Endodermal cell (in vitro differentiated cells): ENCODE measurements around the gene SIM2. TPM values are rescaled to one million over a fixed set of nuclear protein-coding genes. Genes with fewer than 3 reads are reported as not detected.

Experiments used
- DNase-seq: peaks from one replicate; pipeline ENCODE4 v3.0.0-alpha.2; 2017
- H3K27ac ChIP-seq: 2 replicates; pipeline ENCODE4 v1.5.1; 2013; ENCODE audit warnings: mild to moderate bottlenecking, low read depth, low read length, moderate library complexity
- H3K27me3 ChIP-seq: 2 replicates; pipeline ENCODE4 v1.6.1; 2013; ENCODE audit warnings: mild to moderate bottlenecking, low read length, moderate library complexity; ENCODE audit not compliant: insufficient read depth, control insufficient read depth, poor library complexity, severe bottlenecking
- H3K36me3 ChIP-seq: 2 replicates; pipeline ENCODE4 v1.7.0; 2013; ENCODE audit warnings: mild to moderate bottlenecking, low read length, moderate library complexity; ENCODE audit not compliant: control insufficient read depth, insufficient read depth
- H3K4me1 ChIP-seq: one replicate; pipeline ENCODE4 v1.7.0; 2013; ENCODE audit warnings: low read length; ENCODE audit not compliant: control insufficient read depth, insufficient read depth
- H3K4me3 ChIP-seq: 2 replicates; pipeline ENCODE4 v1.5.1; 2013; ENCODE audit warnings: mild to moderate bottlenecking, low read length, moderate library complexity
- H3K9ac ChIP-seq: 2 replicates; pipeline ENCODE4 v1.6.1; 2013; ENCODE audit warnings: mild to moderate bottlenecking, low read length, moderate library complexity; ENCODE audit not compliant: poor library complexity, severe bottlenecking; ENCODE audit errors: extremely low read depth
- H3K9me3 ChIP-seq: 2 replicates; pipeline ENCODE4 v1.6.1; 2013; ENCODE audit warnings: mild to moderate bottlenecking, low read length, moderate library complexity; ENCODE audit not compliant: control insufficient read depth
- H3K27ac Mint-ChIP-seq: 2 replicates; pipeline ENCODE4 v1.8.0; 2020; ENCODE audit warnings: mixed read lengths
- H3K27me3 Mint-ChIP-seq: 2 replicates; pipeline ENCODE4 v1.8.0; 2021; ENCODE audit warnings: mild to moderate bottlenecking, mixed read lengths; ENCODE audit not compliant: insufficient read depth
- H3K36me3 Mint-ChIP-seq: 2 replicates; pipeline ENCODE4 v1.8.0; 2020; ENCODE audit warnings: low read depth, mixed read lengths
- H3K4me1 Mint-ChIP-seq: 2 replicates; pipeline ENCODE4 v1.8.0; 2020; ENCODE audit warnings: mixed read lengths
- H3K4me3 Mint-ChIP-seq: 2 replicates; pipeline ENCODE4 v1.8.0; 2020; ENCODE audit warnings: mild to moderate bottlenecking, moderate library complexity, mixed read lengths
- H3K9me3 Mint-ChIP-seq: 2 replicates; pipeline ENCODE4 v1.8.0; 2020; ENCODE audit warnings: mild to moderate bottlenecking, mixed read lengths
- WGBS, 2 experiments: methylation state at CpG; one replicate each; pipeline versions ENCODE4 v1.1.5 to v1.1.7; 2013; ENCODE audit warnings: missing lambda C conversion rate in 2 of 2, mixed read lengths in 1 of 2; ENCODE audit not compliant: insufficient coverage in 1 of 2, insufficient read length in 1 of 2; 5-methylcytosine and 5-hydroxymethylcytosine counted together
- total RNA-seq, 2 donors: library from RNA; stranded (reverse); fragmentation: NEBNext Ultra II Directional in 1 of 2; extraction: Animal tissue kit (Norgen Biotek cat#: 25700) in 1 of 2; gene quantifications; 2 replicates in 1 of 2; 3 replicates in 1 of 2; pipeline ENCODE4 v1.2.1, GENCODE V29; 2021
- TF ChIP-seq, protein P1 (sequence below): fragments of 200-600 bp; sonication (generic); conservative IDR thresholded peaks from 2 replicates; pipeline ENCODE4 v1.5.0; 2021; ENCODE audit warnings: antibody characterized with exemption, mild to moderate bottlenecking

SIM2 gene
- total RNA-seq, 2 donors from 2014 or later: not detected

DNA sequence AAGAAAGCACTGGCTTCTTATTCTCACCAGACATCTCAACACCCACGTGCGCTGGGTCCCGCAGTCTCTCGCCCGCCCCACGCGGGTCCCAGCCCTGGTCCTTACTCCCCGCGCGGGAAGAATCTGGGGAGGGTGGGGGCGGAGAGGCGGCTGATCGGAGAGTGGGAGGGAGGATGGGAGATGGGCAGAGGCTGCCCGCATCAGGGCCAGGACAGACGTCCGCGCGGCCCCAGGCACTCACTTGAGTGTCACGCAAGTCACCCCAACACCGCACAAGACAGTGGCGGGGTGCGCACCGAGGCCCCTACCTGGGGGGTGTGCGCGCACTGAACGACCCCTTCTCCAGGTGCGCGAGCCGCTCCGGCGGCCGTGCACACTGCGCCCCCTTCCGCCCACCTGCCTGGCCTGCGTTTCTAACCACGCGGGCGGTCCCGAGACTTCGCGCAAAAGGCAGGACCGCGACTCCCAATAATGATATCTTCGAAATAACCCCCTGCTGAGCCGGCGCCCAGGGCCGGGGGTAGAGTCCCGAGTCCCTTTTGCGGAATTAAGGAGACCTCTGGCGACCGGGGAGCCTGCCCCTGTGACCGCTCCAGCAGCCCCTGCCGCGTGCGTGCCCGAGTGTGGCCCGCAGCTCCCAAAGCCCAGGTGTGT lies 6.0 kb upstream of the SIM2 start:
- H3K4me1 ChIP-seq: no peaks in the 10 kb centered on the region
- peaks cover 19% of the 10 kb centered on the region for H3K4me1 Mint-ChIP-seq

GRCh38 chr21:36693489-36694030 lies 5.4 kb upstream of the SIM2 start:
- Histone ChIP-seq H3K9me3 (no peaks in the 10 kb centered on the region), H3K4me1 (no peaks in the 10 kb centered on the region), H3K9ac (no peak overlapping the region), H3K27ac (no peak overlapping the region), H3K4me3 (peak overlapping the region; percentile 57), H3K27me3 (peaks cover 100% of the 10 kb centered on the region), H3K36me3 (no peaks in the 10 kb centered on the region)
- Mint-ChIP-seq H3K9me3 (no peaks in the 10 kb centered on the region), H3K4me1 (peaks cover 19% of the 10 kb centered on the region), H3K4me3 (peak overlapping the region; percentile 33), H3K27me3 (peaks cover 98% of the 10 kb centered on the region), H3K36me3 (no peaks in the 10 kb centered on the region), H3K27ac (no peak overlapping the region)
- DNase-seq: peak; percentile 69
- 3 to 4% methylated on average over 12 to 40 of the region's 40 CpGs for WGBS, 2 experiments
- TF ChIP-seq, protein P1, sequence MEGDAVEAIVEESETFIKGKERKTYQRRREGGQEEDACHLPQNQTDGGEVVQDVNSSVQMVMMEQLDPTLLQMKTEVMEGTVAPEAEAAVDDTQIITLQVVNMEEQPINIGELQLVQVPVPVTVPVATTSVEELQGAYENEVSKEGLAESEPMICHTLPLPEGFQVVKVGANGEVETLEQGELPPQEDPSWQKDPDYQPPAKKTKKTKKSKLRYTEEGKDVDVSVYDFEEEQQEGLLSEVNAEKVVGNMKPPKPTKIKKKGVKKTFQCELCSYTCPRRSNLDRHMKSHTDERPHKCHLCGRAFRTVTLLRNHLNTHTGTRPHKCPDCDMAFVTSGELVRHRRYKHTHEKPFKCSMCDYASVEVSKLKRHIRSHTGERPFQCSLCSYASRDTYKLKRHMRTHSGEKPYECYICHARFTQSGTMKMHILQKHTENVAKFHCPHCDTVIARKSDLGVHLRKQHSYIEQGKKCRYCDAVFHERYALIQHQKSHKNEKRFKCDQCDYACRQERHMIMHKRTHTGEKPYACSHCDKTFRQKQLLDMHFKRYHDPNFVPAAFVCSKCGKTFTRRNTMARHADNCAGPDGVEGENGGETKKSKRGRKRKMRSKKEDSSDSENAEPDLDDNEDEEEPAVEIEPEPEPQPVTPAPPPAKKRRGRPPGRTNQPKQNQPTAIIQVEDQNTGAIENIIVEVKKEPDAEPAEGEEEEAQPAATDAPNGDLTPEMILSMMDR: no peak

More for the DNA sequence above, 6.0 kb upstream of the SIM2 start:
- Histone ChIP-seq H3K27me3 (peaks cover 100% of the 10 kb centered on the region), H3K27ac (no peak overlapping the region), H3K36me3 (no peaks in the 10 kb centered on the region), H3K4me3 (peak overlapping the region; percentile 57), H3K9ac (no peak overlapping the region), H3K9me3 (no peaks in the 10 kb centered on the region)
- TF ChIP-seq, protein P1: peak; percentile 86
- Mint-ChIP-seq H3K27ac (no peak overlapping the region), H3K4me3 (peak overlapping the region; percentile 33), H3K27me3 (peaks cover 98% of the 10 kb centered on the region), H3K9me3 (no peaks in the 10 kb centered on the region), H3K36me3 (no peaks in the 10 kb centered on the region)
- peak; percentile 84 for DNase-seq
- 0 to 1% methylated on average over 11 to 57 of the region's 57 CpGs for WGBS, 2 experiments

DNA sequence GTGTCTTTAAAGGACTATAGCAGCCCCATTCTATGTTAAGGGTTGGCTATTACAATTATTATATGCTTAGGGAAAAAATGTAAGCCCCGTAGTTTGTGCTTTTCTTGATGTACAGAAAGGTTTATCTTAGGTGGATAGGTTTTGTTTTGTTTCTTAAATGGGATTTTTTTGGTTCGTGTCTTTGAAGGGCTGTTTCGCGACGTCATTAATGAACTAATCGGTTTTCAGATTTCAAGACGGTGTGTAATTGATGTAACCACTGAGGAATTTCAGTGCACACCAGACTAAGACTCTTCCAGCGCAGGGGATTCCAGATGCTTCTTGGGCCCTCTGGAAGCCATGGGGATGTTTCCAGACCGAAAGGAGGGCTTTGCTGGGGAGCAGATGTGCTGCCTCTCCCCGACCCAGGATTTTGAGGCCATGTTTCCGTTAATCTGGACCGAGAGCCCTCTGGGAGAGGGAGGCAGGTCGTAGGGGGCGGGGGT lies 4.8 kb upstream of the SIM2 start:
- Mint-ChIP-seq H3K9me3 (no peaks in the 10 kb centered on the region), H3K4me1 (peaks cover 19% of the 10 kb centered on the region), H3K27ac (no peak overlapping the region), H3K4me3 (peak overlapping the region; percentile 33), H3K27me3 (peaks cover 99% of the 10 kb centered on the region), H3K36me3 (no peaks in the 10 kb centered on the region)
- no peaks in the 10 kb centered on the region for H3K4me1 ChIP-seq
- no peak overlapping the region for H3K9ac ChIP-seq
- 7 to 9% methylated on average over 10 to 14 of the region's 14 CpGs for WGBS, 2 experiments
- H3K27ac ChIP-seq: no peak overlapping the region
- peak; percentile 57 for DNase-seq
- no peaks in the 10 kb centered on the region for H3K9me3 ChIP-seq
- no peak overlapping the region for H3K4me3 ChIP-seq
- TF ChIP-seq, protein P1: no peak
- H3K27me3 ChIP-seq: peaks cover 98% of the 10 kb centered on the region
- H3K36me3 ChIP-seq: no peaks in the 10 kb centered on the region
